HG03135 (cell line): ENCODE data around the gene ENOX2.

Experiments
- ATAC-seq: cut with Tn5 transposase; IDR thresholded peaks from one replicate; pipeline ENCODE4 v1.9.1; 2021; ENCODE audit warnings: mild to moderate bottlenecking, moderate library complexity; ENCODE audit not compliant: unreplicated experiment

The ENOX2 gene

DNA sequence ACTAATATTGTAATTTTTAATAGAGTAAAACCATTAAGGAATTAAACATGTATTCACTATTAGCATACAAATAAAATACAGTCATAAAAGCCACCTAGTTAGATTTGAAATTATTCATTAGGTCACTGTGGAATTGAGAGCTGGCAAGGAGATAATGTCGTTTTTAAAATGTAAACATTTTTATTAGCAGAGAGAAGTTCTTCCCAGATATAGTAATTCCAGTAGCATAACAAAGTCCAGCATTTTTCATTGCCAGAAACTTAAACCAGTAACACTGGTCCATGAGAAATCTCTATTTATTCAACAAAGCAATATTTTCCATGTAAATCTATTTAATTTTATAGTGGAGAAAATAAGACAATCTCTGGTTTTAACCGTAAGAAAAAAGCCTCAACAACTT lies 17.5 kb downstream of the ENOX2 start:
- no peak for ATAC-seq

DNA sequence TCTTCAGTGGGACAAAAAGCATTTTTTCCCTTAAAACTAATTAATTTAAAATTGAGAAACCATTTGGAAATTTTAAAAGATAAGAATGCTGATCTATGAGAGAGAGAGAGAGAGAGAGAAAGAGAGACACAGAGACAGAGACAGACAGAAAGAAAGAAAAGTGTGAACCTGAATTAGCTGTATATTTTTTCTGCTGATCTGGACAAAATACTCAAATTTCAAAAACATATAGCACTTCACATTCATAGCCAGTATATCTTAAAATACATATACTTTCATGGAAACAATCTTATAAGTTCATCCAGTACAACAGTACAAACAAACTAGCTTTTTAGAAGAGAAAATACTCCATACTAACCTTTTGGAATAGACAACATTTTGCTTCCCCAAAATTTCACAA lies 18.4 kb downstream of the ENOX2 start:
- ATAC-seq: no peak

DNA sequence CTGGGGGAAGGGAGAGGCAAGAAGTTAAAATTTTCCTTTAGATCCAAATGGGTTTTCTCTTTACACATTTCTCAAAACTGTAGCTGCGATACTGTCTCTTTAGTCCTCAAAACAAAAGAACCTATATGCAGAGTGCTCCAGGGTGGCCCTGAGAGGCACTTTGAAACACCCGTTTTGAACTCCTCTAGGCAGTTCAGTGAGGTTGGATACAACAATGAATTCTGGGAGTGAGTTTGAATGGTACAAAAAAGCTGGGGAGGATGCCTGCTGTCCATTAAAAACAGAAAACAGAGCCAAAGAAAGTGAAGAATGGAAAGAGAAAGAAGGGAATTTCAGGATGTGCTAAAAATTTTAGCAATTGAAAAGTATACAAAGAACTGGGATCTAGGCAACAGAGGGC lies 23.1 kb downstream of the ENOX2 start:
- ATAC-seq: no peak

DNA sequence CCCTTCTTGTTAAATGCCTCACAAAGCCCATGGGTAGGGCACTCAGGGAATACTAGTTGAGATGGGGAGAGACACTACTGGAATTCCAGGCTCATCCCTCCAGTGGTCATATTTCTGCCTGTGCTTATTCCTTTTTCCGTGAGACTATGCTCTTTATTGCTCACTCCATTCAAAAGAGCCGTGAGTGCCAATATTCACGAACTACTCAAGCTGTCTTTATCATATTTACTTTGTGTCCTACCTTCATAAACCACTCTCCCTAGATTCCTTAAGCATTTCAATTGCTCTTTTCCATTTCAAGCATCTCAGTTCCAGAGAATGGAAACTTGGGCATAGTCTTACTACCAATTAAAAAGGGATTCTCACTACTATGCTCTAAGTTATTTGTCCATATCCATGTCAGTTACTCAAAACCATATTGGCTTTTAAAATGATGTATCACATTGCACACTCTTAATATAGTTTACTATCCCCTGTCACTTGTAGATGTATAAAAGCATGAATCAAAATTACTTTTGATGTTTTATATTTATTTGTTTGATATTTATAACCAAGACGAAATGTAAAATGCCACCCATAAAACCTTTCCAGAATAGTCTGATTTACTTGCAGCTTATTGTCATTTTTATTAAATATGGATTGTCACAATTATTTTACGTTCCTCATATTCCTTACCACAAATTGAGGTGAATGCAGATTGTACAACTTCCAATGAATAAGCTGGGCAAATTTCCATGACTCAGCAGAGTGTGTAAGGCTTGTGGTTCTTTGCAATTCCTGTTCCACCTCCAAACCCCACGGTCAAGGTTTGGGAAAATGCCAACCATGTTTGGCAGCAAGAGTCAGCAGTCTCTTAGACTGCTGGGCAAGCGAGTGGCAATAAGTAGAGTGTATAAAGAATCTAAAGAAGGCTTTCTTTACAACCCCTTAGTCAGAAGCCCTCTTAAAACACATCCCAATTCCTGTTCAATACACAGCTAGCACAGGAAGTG lies 24.4 kb downstream of the ENOX2 start:
- no peak for ATAC-seq

DNA sequence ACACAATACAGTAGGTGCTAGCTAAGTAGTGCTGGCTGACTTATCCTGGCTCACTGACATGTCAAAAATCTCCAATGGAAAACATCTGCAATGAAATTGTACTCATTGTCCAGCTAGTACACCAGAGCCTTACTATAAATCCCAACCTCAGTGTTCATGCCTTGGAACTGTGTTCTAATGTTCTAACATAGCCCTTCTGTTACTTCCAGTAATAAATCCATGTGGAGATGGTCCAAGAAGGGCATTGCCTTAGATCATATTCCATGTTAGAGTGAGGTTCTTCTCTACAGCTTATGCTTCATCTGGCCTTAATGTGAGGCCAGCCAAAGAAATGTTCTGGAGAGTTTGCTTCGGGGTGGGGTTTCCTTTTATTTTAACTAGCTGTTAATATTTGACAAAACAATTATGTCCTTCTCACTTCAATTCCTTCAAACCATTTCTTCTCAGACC lies 25.1 kb downstream of the ENOX2 start:
- ATAC-seq: no peak

DNA sequence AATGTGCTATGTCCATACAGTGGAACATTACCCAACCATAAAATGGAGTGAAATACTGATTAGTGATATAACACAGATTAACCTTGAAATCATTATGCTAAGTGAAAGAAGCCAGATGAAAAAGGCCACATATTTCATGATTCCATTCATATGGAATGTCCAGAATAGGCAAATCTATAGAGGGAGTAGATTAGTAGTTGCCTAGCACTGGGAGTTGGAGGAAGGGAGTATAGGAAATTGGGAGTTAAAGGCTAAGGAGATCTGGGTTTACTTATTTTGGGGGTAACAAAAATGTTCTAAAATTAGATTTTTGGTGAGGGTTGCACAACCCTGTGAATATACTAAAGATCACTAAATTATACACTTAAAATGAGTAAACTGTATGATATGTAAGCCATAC lies 26.8 kb downstream of the ENOX2 start:
- no peak for ATAC-seq

DNA sequence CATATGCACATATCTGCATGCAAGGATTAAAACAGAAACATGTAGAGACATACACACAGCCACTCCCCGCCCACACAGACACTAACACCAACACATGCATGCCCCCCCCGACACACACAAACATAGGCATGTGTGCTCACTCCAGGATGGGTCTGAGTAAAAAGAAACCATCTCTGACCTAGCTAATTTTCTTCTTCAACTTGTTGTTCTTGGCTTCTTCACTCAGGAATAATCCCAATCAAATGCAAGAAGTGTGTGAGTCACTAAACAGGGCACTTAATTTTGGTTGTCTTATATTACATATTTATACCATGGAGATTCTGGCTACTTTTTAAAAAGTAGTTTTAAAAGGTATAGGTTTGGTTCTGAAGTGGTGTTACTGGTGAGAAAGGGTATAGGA lies 28.3 kb downstream of the ENOX2 start:
- no peak for ATAC-seq

DNA sequence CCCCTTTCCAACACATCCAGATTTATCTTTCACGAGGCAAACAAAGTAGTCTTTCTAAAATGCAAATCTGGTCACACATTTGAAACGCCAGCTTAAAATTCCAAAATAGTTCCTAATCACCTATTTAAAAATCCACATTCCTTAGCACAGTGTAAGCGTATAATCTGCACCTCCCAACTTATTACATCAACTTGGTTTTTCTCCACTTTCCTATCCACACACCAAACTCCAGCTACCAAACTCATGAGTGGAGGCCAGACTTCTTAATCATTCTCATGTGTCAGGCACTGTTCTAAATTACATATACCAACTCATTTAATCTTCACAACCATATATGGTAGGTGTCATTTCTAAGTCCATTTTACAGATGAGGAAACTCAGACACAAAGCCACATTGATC lies 33.8 kb downstream of the ENOX2 start:
- no peak for ATAC-seq

DNA sequence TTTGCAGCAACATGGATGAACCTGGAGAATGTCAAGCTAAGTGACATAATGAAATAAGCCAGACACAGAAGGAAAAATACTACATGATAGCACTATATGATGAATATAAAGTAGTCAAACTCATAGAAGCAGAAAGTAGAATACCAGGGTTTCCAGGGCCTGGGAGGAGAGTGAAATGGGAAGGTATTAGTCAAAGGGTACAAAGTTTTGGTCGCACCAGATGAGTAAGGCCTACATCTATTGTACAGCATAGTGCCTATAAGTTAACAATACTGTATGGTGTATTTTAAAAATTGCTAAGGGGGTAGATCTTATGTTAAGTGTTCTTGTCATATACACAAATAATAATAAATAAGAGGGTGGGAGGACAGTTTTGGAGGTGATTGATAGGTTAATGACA lies 41.5 kb downstream of the ENOX2 start:
- ATAC-seq: no peak

DNA sequence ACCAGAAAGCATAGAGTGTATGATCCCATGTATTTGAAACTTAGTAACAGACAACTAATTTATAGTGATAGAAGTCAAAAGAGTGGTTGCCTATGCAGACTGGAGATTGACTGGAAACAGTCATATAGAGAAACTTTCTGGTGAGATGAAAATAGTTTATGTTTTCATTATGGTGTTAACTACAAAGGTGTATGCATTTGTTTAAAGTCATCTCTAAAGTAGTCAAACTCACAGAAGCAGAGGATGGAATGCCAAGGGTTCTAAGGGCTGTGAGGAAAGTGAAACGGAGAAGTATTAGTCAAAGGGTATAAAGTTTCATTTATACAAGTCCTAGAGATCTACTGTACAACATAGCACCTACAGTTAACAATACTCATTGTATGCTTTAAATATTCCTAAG lies 45.8 kb downstream of the ENOX2 start:
- peak; percentile 80 for ATAC-seq

DNA sequence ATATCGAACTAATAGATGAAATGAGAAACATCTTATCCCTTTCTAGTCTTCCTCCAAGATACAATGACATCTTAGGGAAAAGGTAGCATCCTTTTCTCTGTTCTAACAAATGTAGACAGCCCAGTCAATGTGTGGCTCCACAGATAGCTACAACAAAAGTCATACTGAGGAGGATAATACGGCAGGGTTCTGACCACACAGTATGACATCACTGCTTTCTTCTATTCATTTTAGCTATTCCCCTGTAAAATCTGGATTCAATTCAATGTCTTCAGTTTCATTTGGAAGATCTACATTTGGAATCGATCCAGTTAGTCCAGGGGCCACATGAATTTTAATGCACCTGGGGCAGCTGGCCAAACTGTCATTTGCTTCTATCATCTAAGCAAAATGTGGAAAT lies 51.4 kb downstream of the ENOX2 start:
- ATAC-seq: no peak

DNA sequence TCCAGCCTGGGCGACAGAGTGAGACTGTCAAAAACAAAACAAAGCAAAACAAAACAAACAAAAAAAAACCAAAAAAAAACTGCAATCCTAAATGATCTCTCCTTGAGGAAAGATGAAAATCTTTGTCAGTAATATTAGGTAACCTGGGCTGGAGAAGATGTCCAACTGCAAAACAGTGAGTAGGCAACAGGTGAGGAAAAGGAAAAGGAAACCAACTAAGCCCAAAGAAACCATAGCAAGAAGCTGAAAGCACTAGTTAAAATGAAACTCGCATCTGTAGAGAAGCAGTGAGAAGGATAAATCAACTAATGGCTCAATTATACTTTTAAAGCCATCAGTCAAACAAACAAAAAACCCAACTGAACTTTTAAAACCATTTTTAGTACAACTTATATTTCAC lies 54.2 kb downstream of the ENOX2 start:
- peak; percentile 84 for ATAC-seq

DNA sequence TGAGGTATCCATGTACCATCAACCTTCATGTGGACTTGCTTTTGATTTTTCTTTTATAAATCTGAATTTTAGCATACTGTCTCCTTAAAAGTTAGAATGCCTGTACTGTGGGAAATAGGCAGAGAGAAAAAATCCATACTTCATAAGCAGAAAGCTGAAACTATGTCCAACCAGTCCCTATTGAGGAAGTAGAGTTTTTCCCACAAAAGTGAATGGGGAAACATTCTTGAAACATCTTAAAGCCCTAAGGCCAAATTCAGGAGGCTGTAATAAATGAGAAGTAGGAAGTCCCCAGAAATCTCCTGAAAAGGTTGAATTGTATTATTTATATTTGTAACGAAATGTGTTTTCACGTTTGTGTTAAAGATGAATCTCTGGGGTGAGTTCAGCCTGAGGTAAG lies 56.3 kb downstream of the ENOX2 start:
- no peak for ATAC-seq

DNA sequence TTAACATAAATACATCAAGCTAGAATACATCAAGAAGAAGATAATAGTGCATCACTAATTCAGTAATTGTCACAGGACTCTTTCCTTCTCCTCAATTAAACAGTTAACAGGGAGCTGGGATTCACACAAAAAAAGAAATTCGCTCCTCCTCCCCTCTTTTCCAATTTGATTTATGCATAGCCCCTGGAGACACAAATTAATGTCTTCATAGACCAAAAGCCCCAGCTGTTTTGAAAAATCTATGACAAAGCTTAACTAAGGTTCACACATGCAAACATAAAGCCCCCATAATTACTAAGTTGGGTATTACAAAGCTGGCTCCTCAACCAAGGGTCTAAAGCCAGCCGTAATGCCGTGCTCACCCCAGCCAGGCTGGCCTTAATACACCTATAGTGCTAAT lies 61.2 kb downstream of the ENOX2 start:
- no peak for ATAC-seq

DNA sequence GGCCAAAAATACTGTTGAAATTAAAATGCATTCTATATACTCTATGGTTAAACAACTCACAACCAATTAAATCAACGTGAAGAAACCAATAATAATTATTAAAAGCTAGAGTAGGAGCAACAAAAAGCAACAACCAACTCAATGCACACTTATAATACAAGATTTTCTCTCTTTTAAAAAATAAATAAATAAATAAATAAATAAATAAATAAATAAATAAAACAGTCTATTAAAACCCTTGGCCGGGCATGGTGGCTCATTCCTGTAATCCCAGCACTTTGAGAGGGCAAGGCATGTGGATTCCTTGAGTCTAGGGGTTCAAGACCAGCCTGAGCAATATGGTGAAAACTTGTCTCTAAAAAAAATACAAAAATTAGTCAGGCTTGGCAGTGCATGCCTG lies 62.7 kb downstream of the ENOX2 start:
- no peak for ATAC-seq

DNA sequence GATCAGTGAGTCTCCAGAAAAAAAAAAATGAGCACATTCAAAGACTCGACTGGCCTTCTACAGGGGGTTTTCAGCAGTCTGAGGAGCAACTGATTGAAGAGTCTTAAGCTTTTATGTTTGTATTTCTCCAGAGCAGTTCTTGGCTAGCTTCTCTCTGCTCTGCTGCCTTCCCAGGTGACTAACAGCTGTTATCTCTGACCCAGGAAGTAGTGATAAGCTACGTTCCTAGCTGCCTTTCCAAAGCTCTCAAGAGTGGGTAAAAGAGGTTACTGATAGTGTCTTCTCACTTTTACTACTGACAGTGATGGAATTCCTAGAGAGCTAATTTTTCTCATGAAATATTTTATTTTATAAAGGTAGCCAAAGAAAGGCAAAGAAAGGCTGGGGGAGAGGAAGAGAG lies 66.6 kb downstream of the ENOX2 start:
- no peak for ATAC-seq

DNA sequence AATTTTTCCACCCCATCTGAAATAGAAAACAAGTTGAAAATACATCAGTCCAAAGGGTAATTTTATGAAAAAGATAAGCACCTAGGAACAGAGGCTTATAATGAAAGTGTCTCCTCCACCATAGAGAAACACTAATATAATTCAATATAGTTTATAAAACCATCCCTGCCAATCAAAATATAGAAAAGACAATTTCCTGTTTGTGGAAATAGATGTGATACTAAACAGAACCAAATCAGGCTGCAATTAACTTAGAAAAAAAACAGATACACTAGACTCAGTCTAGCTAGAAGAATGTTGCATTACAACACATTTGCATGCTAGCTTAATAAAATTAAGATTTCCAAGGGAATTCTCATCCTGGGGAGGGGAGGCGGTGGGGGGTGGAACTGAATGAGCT lies 68.2 kb downstream of the ENOX2 start:
- no peak for ATAC-seq

DNA sequence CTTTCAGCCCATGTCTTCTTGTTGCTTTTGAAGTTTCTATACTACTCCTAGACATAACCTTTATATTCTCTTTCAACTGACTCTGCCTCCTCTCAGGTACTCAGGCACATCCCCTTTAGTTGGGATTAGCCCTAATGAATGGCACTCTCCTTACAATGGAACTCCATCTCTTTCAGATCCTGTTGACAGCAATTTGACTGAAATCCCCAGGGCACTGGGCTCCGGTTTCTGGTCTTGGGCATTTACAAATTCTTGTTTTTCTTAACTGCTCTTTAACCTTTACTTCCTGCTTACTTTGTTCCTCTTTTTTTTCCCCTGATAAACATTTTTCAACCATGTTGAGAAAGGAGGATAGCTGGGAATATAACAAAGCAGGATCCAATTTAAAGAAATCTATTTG lies 68.9 kb downstream of the ENOX2 start:
- ATAC-seq: no peak

DNA sequence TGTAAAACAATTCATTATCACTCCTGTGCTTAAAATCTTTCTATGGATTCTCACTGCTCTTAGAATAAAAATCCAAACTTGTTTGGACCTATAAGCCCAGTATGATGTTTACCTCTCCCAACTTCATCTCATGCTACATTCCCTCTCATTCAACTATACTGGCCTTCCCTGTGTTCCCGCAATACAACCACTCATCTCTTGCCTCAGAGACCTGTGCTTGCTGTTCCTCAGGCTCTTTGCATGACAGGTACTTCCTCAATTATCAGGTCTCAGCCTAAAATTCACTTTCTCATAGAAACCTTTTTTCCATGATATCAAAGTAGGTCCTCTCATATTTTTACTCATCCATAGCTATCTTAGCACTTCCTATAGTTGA lies 71.7 kb downstream of the ENOX2 start:
- ATAC-seq: no peak

DNA sequence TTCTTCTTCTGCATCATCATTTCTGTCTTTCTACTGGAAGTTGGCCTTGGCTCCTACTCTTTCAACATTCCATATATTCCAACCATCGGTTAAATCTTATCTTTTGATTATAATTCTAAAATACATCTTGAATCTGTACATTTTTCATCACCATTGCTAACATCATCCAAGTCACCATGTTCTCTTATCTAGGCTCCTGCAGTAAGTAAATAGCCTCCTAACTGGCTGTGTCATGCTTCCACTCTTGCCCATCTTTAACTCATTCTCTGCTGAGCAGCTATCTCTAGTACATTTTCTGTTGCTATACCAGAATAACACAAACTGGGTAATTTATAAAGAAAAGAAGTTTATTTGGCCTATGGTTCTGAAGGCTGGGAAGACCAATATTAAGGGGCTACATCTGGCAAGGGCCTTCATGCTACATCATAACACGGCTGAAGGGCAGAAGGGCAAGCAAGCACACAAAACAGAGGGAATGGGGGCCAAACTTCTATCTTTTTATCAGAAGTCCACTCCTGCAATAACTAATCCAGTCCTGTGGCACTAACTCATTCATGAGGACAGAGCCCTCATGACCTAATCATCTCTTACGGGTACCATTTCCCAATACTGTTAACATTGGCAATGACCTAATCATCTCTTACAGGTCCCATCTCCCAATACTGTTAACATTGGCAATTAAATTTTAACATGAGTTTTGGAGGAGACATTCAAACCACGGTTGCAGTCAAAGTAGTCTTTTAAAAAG lies 72.2 kb downstream of the ENOX2 start:
- ATAC-seq: no peak

DNA sequence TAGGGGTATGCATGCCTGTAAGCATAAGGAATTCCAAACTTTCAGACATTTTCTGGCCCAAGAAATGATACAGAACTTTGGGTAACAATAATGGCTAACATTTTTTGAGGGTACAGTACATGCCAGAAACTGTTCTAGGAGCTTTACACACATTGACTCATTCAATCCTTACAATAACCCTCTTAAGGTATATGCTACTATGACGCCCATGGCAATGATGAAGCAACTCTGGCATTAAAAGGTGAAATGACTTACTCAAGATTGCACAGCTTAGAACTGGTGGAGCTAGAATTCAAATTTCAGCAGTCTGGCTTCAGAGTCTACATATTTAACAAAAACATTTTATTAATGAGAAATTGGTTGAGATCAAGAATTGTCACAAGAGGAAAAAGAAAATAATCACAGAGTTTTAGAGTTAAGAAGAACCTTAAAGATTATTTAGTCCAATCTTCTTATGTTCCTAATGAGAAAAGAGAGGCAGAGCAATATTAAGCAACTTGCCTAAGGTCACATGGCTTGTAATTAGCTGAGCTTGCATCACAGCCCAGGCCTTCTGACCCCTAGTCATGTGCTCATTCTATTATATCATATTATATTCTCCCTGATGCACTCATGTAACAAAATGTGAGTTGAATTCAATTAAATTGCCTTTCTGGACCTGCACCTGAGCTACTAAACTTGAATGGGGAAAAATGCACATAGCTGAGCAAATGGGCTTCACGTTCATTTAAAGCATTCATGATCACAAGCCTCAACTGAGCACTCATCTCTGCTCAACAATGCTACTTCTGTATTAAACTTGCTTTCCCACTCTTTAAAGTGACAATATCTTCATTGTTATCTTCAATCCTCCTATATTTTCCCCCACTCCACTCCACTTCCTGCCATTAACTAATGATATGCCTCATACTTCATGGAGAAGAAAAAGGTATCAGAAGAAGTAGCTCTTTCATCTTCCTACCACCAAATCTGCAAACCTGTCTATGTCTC lies 73.2 kb downstream of the ENOX2 start:
- no peak for ATAC-seq
